Smooth muscle cell of the brain vasculature (primary cell): ENCODE results near the gene CNGA2.

Source experiments
- DNase-seq: peaks from one replicate; pipeline ENCODE4 v3.0.0-alpha.2; 2012; ENCODE audit warnings: low read depth, low spot score

Gene CNGA2

GRCh38 chrX:151752847-151753246, 18.3 kb downstream of the CNGA2 start:
- no peak for DNase-seq

GRCh38 chrX:151753313-151754046, 18.9 kb downstream of the CNGA2 start:
- DNase-seq: peak; percentile 12

GRCh38 chrX:151754047-151754429, 19.5 kb downstream of the CNGA2 start:
- no peak for DNase-seq

- no peak for DNase-seq
Measured at GRCh38 chrX:151754641-151755215, 20.2 kb downstream of the CNGA2 start.

- DNase-seq: no peak
Measured at GRCh38 chrX:151759041-151759708, 24.6 kb downstream of the CNGA2 start.

GRCh38 chrX:151762802-151763201, 28.3 kb downstream of the CNGA2 start:
- no peak for DNase-seq

- no peak for DNase-seq
Measured at GRCh38 chrX:151763711-151764110, 29.2 kb downstream of the CNGA2 start.

- no peak for DNase-seq
Measured at GRCh38 chrX:151765026-151765425, 30.5 kb downstream of the CNGA2 start.

- DNase-seq: no peak
Measured at GRCh38 chrX:151771726-151772125, 37.2 kb downstream of the CNGA2 start.

- no peak for DNase-seq
Measured at GRCh38 chrX:151773434-151773833, 38.9 kb downstream of the CNGA2 start.

- no peak for DNase-seq
Measured at GRCh38 chrX:151774421-151774820, 39.9 kb downstream of the CNGA2 start.

GRCh38 chrX:151776181-151776731, 41.7 kb downstream of the CNGA2 start:
- DNase-seq: no peak

- no peak for DNase-seq
Measured at GRCh38 chrX:151776936-151777335, 42.4 kb downstream of the CNGA2 start.

GRCh38 chrX:151779258-151779657, 44.7 kb downstream of the CNGA2 start:
- no peak for DNase-seq

- DNase-seq: no peak
Measured at GRCh38 chrX:151780621-151781020, 46.1 kb downstream of the CNGA2 start.

GRCh38 chrX:151789179-151789800, 54.7 kb downstream of the CNGA2 start:
- peak; percentile 28 for DNase-seq

- DNase-seq: no peak
Measured at GRCh38 chrX:151790481-151791160, 56.1 kb downstream of the CNGA2 start.

GRCh38 chrX:151791961-151792360, 57.4 kb downstream of the CNGA2 start:
- DNase-seq: no peak

GRCh38 chrX:151792505-151792904, 58.0 kb downstream of the CNGA2 start:
- no peak for DNase-seq

GRCh38 chrX:151793886-151794285, 59.3 kb downstream of the CNGA2 start:
- no peak for DNase-seq
